A549 (cell line): ENCODE measurements around the gene STRN.

ENCODE experiments used
- BHLHE40 ChIP-seq: IDR thresholded peaks from 2 replicates; pipeline ENCODE4 v1.6.1; 2012; ENCODE audit warnings: low read depth, low read length, inconsistent platforms
- CTCF ChIP-seq: fragments of >200 bp; sonication (Bioruptor Twin); formaldehyde crosslinking; IDR thresholded peaks from 3 replicates; pipeline ENCODE4 v1.5.1; 2016
- JUN ChIP-seq, 2 experiments: fragments of >200 bp; sonication (Bioruptor Twin); formaldehyde crosslinking; IDR thresholded peaks; 2 replicates in 1 of 2; 3 replicates in 1 of 2; pipeline ENCODE4 v1.6.1; 2016 to 2017
- MYC ChIP-seq: IDR thresholded peaks from 2 replicates; pipeline ENCODE4 v1.6.1; 2012; ENCODE audit warnings: mild to moderate bottlenecking, inconsistent platforms, low read length, improper control_type of control experiment, borderline replicate concordance
- POLR2A ChIP-seq: IDR thresholded peaks from 2 replicates; pipeline ENCODE4 v1.6.1; 2012; ENCODE audit warnings: mild to moderate bottlenecking, low read length
- POLR2AphosphoS2 ChIP-seq: conservative IDR thresholded peaks from 2 replicates; pipeline ENCODE4 v1.6.1; 2012; ENCODE audit warnings: low read length, improper control_type of control experiment, inconsistent platforms
- RAD21 ChIP-seq, 2 experiments: fragments of >200 bp in 1 of 2; sonication (Bioruptor Twin) in 1 of 2; formaldehyde crosslinking in 1 of 2; IDR thresholded peaks in 1 of 2; conservative IDR thresholded peaks in 1 of 2; 2 replicates in 1 of 2; 3 replicates in 1 of 2; pipeline ENCODE4 v1.6.1; 2012 to 2018; ENCODE audit warnings: inconsistent platforms in 1 of 2
- RFX5 ChIP-seq: fragments of 450-650 bp; IDR thresholded peaks from 2 replicates; pipeline ENCODE4 v1.7.1; 2014; ENCODE audit warnings: antibody characterized with exemption, mild to moderate bottlenecking, moderate library complexity
- SMC3 ChIP-seq: fragments of >200 bp; sonication (Bioruptor Twin); formaldehyde crosslinking; IDR thresholded peaks from 3 replicates; pipeline ENCODE4 v1.6.1; 2018; ENCODE audit warnings: inconsistent platforms
- SREBF2 ChIP-seq: fragments of 450-650 bp; IDR thresholded peaks from 2 replicates; pipeline ENCODE4 v1.6.1; 2014; ENCODE audit warnings: mild to moderate bottlenecking, moderate library complexity

DNA sequence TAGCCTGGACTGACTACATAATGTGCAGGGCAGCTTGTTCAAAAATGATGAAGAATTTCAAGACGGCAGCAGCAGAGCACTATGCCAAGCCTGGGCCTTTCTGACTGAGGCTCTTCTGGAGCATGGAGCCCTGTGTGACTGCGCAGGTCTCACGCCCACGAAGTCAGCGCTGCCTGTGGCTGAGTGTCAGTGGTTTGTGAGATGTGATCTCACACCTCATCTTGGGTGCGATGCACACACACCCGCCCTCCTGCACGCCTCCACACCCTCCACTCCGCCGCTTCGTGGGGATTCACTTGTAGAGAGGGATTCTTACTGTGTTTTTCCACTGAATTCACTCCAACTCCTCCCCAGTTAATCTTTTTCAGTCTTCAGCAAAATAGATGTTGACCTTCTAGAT lies 166.0 kb downstream of the STRN start:
- TF ChIP-seq CTCF (no peak), RAD21 (conservative IDR thresholded peaks at IDR 0.05 in 1 of 2, IDR thresholded peaks at IDR 0.05 in 1 of 2) (no peak), POLR2A (no peak), SREBF2 (no peak), SMC3 (no peak), JUN (IDR thresholded peaks at IDR 0.05) (no peak), RFX5 (no peak), MYC (no peak), BHLHE40 (no peak), POLR2AphosphoS2 (no peak)
